MM.1S (cell line): ENCODE data around the gene OPRM1.

Experiments used
- DNase-seq: peaks from one replicate; pipeline ENCODE4 v3.0.0-alpha.2; 2015
- H2AFZ ChIP-seq: fragments of 300-600 bp; sonication (generic); 2 replicates; pipeline ENCODE4 v1.6.0; 2016; ENCODE audit warnings: antibody characterized with exemption, low read length
- H3F3A ChIP-seq: fragments of 300-600 bp; sonication (generic); 2 replicates; pipeline ENCODE4 v1.6.1; 2016; ENCODE audit warnings: mild to moderate bottlenecking, antibody characterized with exemption, low read length, moderate library complexity, mixed read lengths; ENCODE audit not compliant: insufficient read depth
- H3K27ac ChIP-seq: fragments of 300-600 bp; sonication (generic); 2 replicates; pipeline ENCODE4 v1.5.1; 2016; ENCODE audit warnings: mild to moderate bottlenecking, low read length
- H3K27me3 ChIP-seq: fragments of 300-600 bp; sonication (generic); replicated peaks from 2 replicates; pipeline ENCODE4 v1.6.0; 2016; ENCODE audit warnings: low read length; ENCODE audit not compliant: insufficient read depth
- H3K36me3 ChIP-seq: fragments of 300-600 bp; sonication (generic); replicated peaks from 2 replicates; pipeline ENCODE4 v1.6.1; 2016; ENCODE audit warnings: mild to moderate bottlenecking, low read length, mixed read lengths; ENCODE audit not compliant: insufficient read depth
- H3K4me1 ChIP-seq: fragments of 300-600 bp; sonication (generic); 2 replicates; pipeline ENCODE4 v1.6.1; 2016; ENCODE audit warnings: low read length, mixed read lengths
- H3K4me2 ChIP-seq: fragments of 300-600 bp; sonication (generic); 2 replicates; pipeline ENCODE4 v1.6.0; 2016; ENCODE audit warnings: low read depth, low read length
- H3K4me3 ChIP-seq: fragments of 300-600 bp; sonication (generic); 2 replicates; pipeline ENCODE4 v1.5.1; 2016; ENCODE audit warnings: low read length, mixed read lengths
- H3K79me2 ChIP-seq: fragments of 300-600 bp; sonication (generic); 2 replicates; pipeline ENCODE4 v1.6.1; 2016; ENCODE audit warnings: mixed run types, low read length, mixed read lengths
- H3K9ac ChIP-seq: fragments of 300-600 bp; sonication (generic); 2 replicates; pipeline ENCODE4 v1.6.1; 2016; ENCODE audit warnings: low read length, mixed read lengths
- H3K9me2 ChIP-seq: fragments of 300-600 bp; sonication (generic); replicated peaks from 2 replicates; pipeline ENCODE4 v1.6.1; 2016; ENCODE audit warnings: mild to moderate bottlenecking, low read length, mixed read lengths; ENCODE audit not compliant: insufficient read depth
- H3K9me3 ChIP-seq: fragments of 300-600 bp; sonication (generic); replicated peaks from 2 replicates; pipeline ENCODE4 v1.6.1; 2016; ENCODE audit warnings: mild to moderate bottlenecking, low read length, mixed read lengths; ENCODE audit not compliant: insufficient read depth
- H4K20me1 ChIP-seq: fragments of 300-600 bp; sonication (generic); 2 replicates; pipeline ENCODE4 v1.6.1; 2016; ENCODE audit warnings: mild to moderate bottlenecking, low read length, moderate library complexity, mixed read lengths; ENCODE audit not compliant: insufficient read depth
- EZH2 ChIP-seq: fragments of 300-600 bp; sonication (generic); optimal IDR thresholded peaks from 2 replicates; pipeline ENCODE3; 2017; ENCODE audit warnings: low read depth, mild to moderate bottlenecking, antibody characterized with exemption, low read length, mixed read lengths
- EZH2phosphoT487 ChIP-seq: fragments of 300-600 bp; sonication (generic); IDR thresholded peaks from 2 replicates; pipeline ENCODE4 v1.6.1; 2018; ENCODE audit warnings: antibody characterized with exemption, low read length
- TF ChIP-seq, protein P1 (sequence below): fragments of 300-600 bp; sonication (generic); IDR thresholded peaks from 2 replicates; pipeline ENCODE4 v1.5.1; 2016; ENCODE audit warnings: antibody characterized with exemption, low read length, mixed read lengths

OPRM1 gene

GRCh38 chr6:154030646-154031045, 8.4 kb upstream of the OPRM1 start:
- Histone ChIP-seq H3K9me2 (no peaks in the 10 kb centered on the region), H3K4me2 (no peak overlapping the region), H3K36me3 (no peaks in the 10 kb centered on the region), H3K4me1 (no peaks in the 10 kb centered on the region), H3K9ac (no peak overlapping the region), H4K20me1 (no peaks in the 10 kb centered on the region), H3K27me3 (no peaks in the 10 kb centered on the region), H3K4me3 (no peak overlapping the region), H3K9me3 (no peaks in the 10 kb centered on the region), H3K27ac (no peak overlapping the region), H3K79me2 (no peaks in the 10 kb centered on the region), H2AFZ (no peak overlapping the region), H3F3A (no peaks in the 10 kb centered on the region)
- no peak for TF ChIP-seq EZH2phosphoT487
- no peak for TF ChIP-seq EZH2
- TF ChIP-seq, protein P1, sequence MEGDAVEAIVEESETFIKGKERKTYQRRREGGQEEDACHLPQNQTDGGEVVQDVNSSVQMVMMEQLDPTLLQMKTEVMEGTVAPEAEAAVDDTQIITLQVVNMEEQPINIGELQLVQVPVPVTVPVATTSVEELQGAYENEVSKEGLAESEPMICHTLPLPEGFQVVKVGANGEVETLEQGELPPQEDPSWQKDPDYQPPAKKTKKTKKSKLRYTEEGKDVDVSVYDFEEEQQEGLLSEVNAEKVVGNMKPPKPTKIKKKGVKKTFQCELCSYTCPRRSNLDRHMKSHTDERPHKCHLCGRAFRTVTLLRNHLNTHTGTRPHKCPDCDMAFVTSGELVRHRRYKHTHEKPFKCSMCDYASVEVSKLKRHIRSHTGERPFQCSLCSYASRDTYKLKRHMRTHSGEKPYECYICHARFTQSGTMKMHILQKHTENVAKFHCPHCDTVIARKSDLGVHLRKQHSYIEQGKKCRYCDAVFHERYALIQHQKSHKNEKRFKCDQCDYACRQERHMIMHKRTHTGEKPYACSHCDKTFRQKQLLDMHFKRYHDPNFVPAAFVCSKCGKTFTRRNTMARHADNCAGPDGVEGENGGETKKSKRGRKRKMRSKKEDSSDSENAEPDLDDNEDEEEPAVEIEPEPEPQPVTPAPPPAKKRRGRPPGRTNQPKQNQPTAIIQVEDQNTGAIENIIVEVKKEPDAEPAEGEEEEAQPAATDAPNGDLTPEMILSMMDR = no peak
- no peak for DNase-seq

- H3K4me3 ChIP-seq = no peak overlapping the region
- H3K9me3 ChIP-seq = no peaks in the 10 kb centered on the region
- H3K36me3 ChIP-seq = no peaks in the 10 kb centered on the region
- H3K9ac ChIP-seq = no peak overlapping the region
- TF ChIP-seq EZH2phosphoT487 = no peak
- TF ChIP-seq, protein P1 = no peak
- no peak for TF ChIP-seq EZH2
- no peak for DNase-seq
- H3K4me2 ChIP-seq = no peak overlapping the region
- no peaks in the 10 kb centered on the region for H3K27me3 ChIP-seq
- no peaks in the 10 kb centered on the region for H3K79me2 ChIP-seq
- no peaks in the 10 kb centered on the region for H3K4me1 ChIP-seq
- H4K20me1 ChIP-seq = no peaks in the 10 kb centered on the region
- H2AFZ ChIP-seq = no peak overlapping the region
- H3K27ac ChIP-seq = no peak overlapping the region
- no peaks in the 10 kb centered on the region for H3K9me2 ChIP-seq
- H3F3A ChIP-seq = no peaks in the 10 kb centered on the region
These were observed 2.0 kb downstream of the OPRM1 start for GRCh38 chr6:154041001-154041400.

- no peaks in the 10 kb centered on the region for H3K36me3 ChIP-seq
- H3K4me2 ChIP-seq = no peak overlapping the region
- no peak overlapping the region for H3K27ac ChIP-seq
- no peak overlapping the region for H3K4me3 ChIP-seq
- no peaks in the 10 kb centered on the region for H3K9me2 ChIP-seq
- H3K9ac ChIP-seq = no peak overlapping the region
- H3F3A ChIP-seq = no peaks in the 10 kb centered on the region
- H3K79me2 ChIP-seq = no peaks in the 10 kb centered on the region
- H2AFZ ChIP-seq = no peak overlapping the region
- DNase-seq = no peak
- no peaks in the 10 kb centered on the region for H4K20me1 ChIP-seq
- H3K4me1 ChIP-seq = no peaks in the 10 kb centered on the region
- no peak for TF ChIP-seq EZH2
- TF ChIP-seq, protein P1 = no peak
- TF ChIP-seq EZH2phosphoT487 = no peak
- H3K9me3 ChIP-seq = no peaks in the 10 kb centered on the region
- no peaks in the 10 kb centered on the region for H3K27me3 ChIP-seq
These were observed 14.1 kb downstream of the OPRM1 start for GRCh38 chr6:154053141-154053540.
